Kidney (tissue), 14 donors: Measurements from ENCODE around the gene PTPRS. TPM values are rescaled to one million over a fixed set of nuclear protein-coding genes. Genes with fewer than 3 reads are reported as not detected.
"Not testable (repeated sequence)": the region's sequence is repeated elsewhere in the genome, so short reads cannot be mapped to it uniquely, and the experiment has no call there.

Experiments
- DNase-seq, 5 donors: peaks; one replicate each; pipeline ENCODE4 v3.0.0-alpha.2; 2013 to 2020
- FAIRE-seq: peaks from 2 replicates; lab custom pipeline; 2012; peaks lifted over from hg19 to GRCh38; lab: Jason Lieb, UNC
- H3K27ac ChIP-seq, 2 donors: one replicate each; pipeline ENCODE4 v1.7.0; 2013; ENCODE audit warnings: low read depth in 2 of 2, low read length in 2 of 2, inconsistent platforms in 1 of 2
- H3K27me3 ChIP-seq: one replicate; pipeline ENCODE4 v1.7.1; 2013; ENCODE audit warnings: low read length, inconsistent platforms; ENCODE audit not compliant: control insufficient read depth, insufficient read depth
- H3K36me3 ChIP-seq, 3 donors: one replicate each; pipeline versions ENCODE4 v1.7.0 to v1.7.1; 2013; ENCODE audit warnings: low read length in 3 of 3, control low read depth in 1 of 3, inconsistent platforms in 1 of 3; ENCODE audit not compliant: insufficient read depth in 3 of 3, control insufficient read depth in 2 of 3
- H3K4me1 ChIP-seq, 3 donors: one replicate each; pipeline versions ENCODE4 v1.7.0 to v1.7.1; 2013; ENCODE audit warnings: low read length in 3 of 3, inconsistent platforms in 1 of 3, low read depth in 1 of 3; ENCODE audit not compliant: control insufficient read depth in 2 of 3, insufficient read depth in 2 of 3
- H3K4me3 ChIP-seq, 3 donors: one replicate each; pipeline versions ENCODE4 v1.7.0 to v1.8.1; 2013; ENCODE audit warnings: low read length in 3 of 3, control low read depth in 1 of 3, inconsistent platforms in 1 of 3
- H3K9ac ChIP-seq, 3 donors: one replicate each; pipeline versions ENCODE4 v1.7.0 to v1.7.1; 2013; ENCODE audit warnings: low read length in 3 of 3, control low read depth in 1 of 3, inconsistent platforms in 1 of 3
- H3K9me3 ChIP-seq, 3 donors: one replicate each; pipeline versions ENCODE4 v1.7.0 to v1.7.1; 2013; ENCODE audit warnings: low read length in 3 of 3, control low read depth in 1 of 3, inconsistent platforms in 1 of 3; ENCODE audit not compliant: control insufficient read depth in 2 of 3, insufficient read depth in 1 of 3
- CTCF ChIP-seq: IDR thresholded peaks from 3 replicates; pipeline ENCODE4 v1.5.1; 2012; ENCODE audit warnings: mild to moderate bottlenecking, moderate library complexity, borderline replicate concordance; ENCODE audit not compliant: insufficient read depth; ENCODE audit errors: extremely low read depth
- intact Hi-C: fragments of 100-400 bp; cut with DNase I; formaldehyde crosslinking; loops from one replicate; pipeline ENCODE4 v1.11.1; 2022
- polyA plus RNA-seq: library from polyadenylated mRNA; stranded (reverse); fragments of 350-450 nt; fragmentation: Illumina TruSeq; extraction: RNeasy Lipid Tissue Mini Kit (QIAGEN cat#74804); gene quantifications from one replicate; pipeline ENCODE4 v1.2.3, GENCODE V29; 2014; ENCODE audit warnings: low read depth, low replicate concordance; ENCODE audit not compliant: insufficient read depth
- total RNA-seq: library from RNA; stranded (reverse); fragmentation: NEBNext Ultra II Directional; extraction: Animal tissue kit (Norgen Biotek cat#: 25700); gene quantifications from one replicate; pipeline ENCODE4 v1.2.1, GENCODE V29; 2021
- donor health status: control.
- donor health status: control.
- donor health status: control.
- donor health status: control.
- donor health status: control.
- donor health status: DM: yes; HTN: yes; CAD: no.
- donor health status: Normal renal cell carcinoma (clear cell type).

The PTPRS gene
- total and polyA plus RNA-seq, 2 donors from 2014 or later, result 7.2 to 103 TPM

DNA sequence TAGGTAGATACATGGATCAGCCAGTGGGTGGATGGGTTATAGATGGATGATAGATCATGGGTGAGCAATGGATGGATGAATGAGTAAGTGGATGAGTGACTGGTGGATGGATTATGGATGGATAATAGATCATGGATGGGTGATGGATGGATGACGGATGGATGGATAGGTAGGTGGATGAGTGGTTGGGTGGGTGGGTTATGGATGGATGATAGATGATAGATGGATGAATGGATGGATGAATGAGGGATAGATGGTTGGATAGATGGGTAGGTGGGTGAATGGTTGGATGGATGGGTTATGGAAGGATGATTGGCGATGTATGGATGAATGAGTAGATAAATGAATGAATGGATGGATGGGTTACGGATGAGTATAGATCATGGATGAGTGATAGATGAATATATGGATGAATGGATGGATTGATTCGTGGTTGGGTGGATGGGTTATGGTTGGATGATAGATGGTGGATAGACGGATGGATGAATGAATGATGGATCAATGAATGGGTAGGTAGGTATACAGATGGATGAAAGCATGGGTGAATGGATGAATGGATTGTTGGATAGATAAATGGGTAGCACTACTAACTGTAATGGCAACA is 27.0 kb upstream of the PTPRS start:
- Histone ChIP-seq H3K9ac (no peak overlapping the region), H3K9me3 (peaks cover 0 to 1% (median 0%) of the 10 kb centered on the region in 3 donors), H3K4me1 (no peaks in the 10 kb centered on the region), H3K4me3 (no peak overlapping the region), H3K27ac (no peak overlapping the region), H3K36me3 (no peaks in the 10 kb centered on the region), H3K27me3 (no peaks in the 10 kb centered on the region)
- intact Hi-C loops, result no loop called here
- no peak for FAIRE-seq
- no peak for DNase-seq
- no peak for TF ChIP-seq CTCF

GRCh38 chr19:5365905-5366304 is 25.3 kb upstream of the PTPRS start:
- FAIRE-seq (no peak), DNase-seq (no peak)
- no peak overlapping the region for H3K27ac ChIP-seq
- H3K9ac ChIP-seq, result no peak overlapping the region
- intact Hi-C loops, result no loop called here
- H3K4me1 ChIP-seq, result no peaks in the 10 kb centered on the region
- no peak for TF ChIP-seq CTCF
- no peaks in the 10 kb centered on the region for H3K9me3 ChIP-seq
- no peaks in the 10 kb centered on the region for H3K36me3 ChIP-seq
- no peaks in the 10 kb centered on the region for H3K27me3 ChIP-seq
- no peak overlapping the region for H3K4me3 ChIP-seq

DNA sequence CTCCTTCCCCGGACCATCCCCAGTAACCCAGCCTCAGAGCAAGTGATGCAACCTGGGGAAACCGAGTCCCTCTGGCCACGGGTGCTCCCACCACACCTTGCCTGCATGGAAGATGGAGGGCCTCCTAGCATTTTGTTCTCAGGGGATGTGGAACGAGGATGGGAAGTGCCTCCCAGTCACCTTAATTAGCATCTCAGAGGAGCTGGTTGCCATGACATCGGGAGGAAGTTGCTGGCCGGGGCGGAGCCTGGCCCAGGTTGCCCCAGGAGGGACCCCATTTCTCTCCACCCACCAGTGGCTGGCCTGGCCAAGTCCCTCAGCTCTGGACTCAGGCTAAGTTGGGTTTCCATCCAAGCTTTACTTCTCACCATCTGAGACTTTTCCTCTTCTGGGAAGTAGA is 24.1 kb upstream of the PTPRS start:
- no peak for TF ChIP-seq CTCF
- Histone ChIP-seq H3K27ac (no peak overlapping the region), H3K9ac (no peak overlapping the region), H3K4me1 (no peaks in the 10 kb centered on the region), H3K36me3 (no peaks in the 10 kb centered on the region), H3K9me3 (no peaks in the 10 kb centered on the region), H3K27me3 (no peaks in the 10 kb centered on the region), H3K4me3 (no peak overlapping the region)
- FAIRE-seq, result no peak
- DNase-seq, result peak in 1 of 5 donors; percentile 5
- intact Hi-C loops, result no loop called here

- not testable (repeated sequence) for FAIRE-seq, H3K36me3 ChIP-seq, H3K27me3 ChIP-seq
Observed at GRCh38 chr19:5361839-5362238, 21.2 kb upstream of the PTPRS start.

More at GRCh38 chr19:5361839-5362238, 21.2 kb upstream of the PTPRS start:
- H3K4me3 ChIP-seq, H3K27ac ChIP-seq, H3K4me1 ChIP-seq, intact Hi-C loops, H3K9me3 ChIP-seq, H3K9ac ChIP-seq: not testable (repeated sequence)
- DNase-seq, result peak in 1 of 5 donors; percentile 1
